ENCODE data around the gene CAPZA2.
"Not testable (repeated sequence)": the region's sequence is repeated elsewhere in the genome, so short reads cannot be mapped to it uniquely, and the experiment has no call there.

GRCh38 chr7:116971153-116971552, 108.8 kb downstream of the CAPZA2 start:
- TF ChIP-seq ZFP3 (CRISPR knock-in tag; IDR thresholded peaks at IDR 0.05); OSR1 (CRISPR knock-in tag; IDR thresholded peaks at IDR 0.05); ZNF8 (CRISPR knock-in tag; IDR thresholded peaks at IDR 0.05); BACH2 (CRISPR knock-in tag; IDR thresholded peaks at IDR 0.05; ENCODE audit: borderline replicate concordance); GLIS3 (CRISPR knock-in tag; IDR thresholded peaks at IDR 0.05); RARB (CRISPR knock-in tag; IDR thresholded peaks at IDR 0.05); ZNF565 (CRISPR knock-in tag; conservative IDR thresholded peaks at IDR 0.05; ENCODE audit: low read depth): not testable (repeated sequence)
- TF ChIP-seq, protein P1, sequence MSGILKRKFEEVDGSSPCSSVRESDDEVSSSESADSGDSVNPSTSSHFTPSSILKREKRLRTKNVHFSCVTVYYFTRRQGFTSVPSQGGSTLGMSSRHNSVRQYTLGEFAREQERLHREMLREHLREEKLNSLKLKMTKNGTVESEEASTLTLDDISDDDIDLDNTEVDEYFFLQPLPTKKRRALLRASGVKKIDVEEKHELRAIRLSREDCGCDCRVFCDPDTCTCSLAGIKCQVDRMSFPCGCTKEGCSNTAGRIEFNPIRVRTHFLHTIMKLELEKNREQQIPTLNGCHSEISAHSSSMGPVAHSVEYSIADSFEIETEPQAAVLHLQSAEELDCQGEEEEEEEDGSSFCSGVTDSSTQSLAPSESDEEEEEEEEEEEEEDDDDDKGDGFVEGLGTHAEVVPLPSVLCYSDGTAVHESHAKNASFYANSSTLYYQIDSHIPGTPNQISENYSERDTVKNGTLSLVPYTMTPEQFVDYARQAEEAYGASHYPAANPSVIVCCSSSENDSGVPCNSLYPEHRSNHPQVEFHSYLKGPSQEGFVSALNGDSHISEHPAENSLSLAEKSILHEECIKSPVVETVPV (CRISPR knock-in tag; IDR thresholded peaks at IDR 0.05) = not testable (repeated sequence)

Measured in SK-N-SH treated with all-trans-retinoic acid at 6 μM for 48 hours (cell line).